ENCODE measurements around the gene KRT75.

- TF ChIP-seq POLR2AphosphoS5 (IDR thresholded peaks at IDR 0.05) (no peak), EP300 (IDR thresholded peaks at IDR 0.05; ENCODE audit: low read depth) (no peak), CTCF (IDR thresholded peaks at IDR 0.05) (no peak), POLR2A (IDR thresholded peaks at IDR 0.05) (no peak)
These were observed 4.4 kb upstream of the KRT75 start for GRCh38 chr12:52438305-52439301.

Measured in transverse colon (tissue), 4 donors.